GM15510 (cell line): ENCODE data around the gene C1orf141.

ENCODE experiments used
- POLR2A ChIP-seq: IDR thresholded peaks from 3 replicates; pipeline ENCODE4 v1.6.1; 2011; ENCODE audit warnings: borderline replicate concordance; ENCODE audit not compliant: insufficient read length; ENCODE audit errors: extremely low read depth

The C1orf141 gene

DNA sequence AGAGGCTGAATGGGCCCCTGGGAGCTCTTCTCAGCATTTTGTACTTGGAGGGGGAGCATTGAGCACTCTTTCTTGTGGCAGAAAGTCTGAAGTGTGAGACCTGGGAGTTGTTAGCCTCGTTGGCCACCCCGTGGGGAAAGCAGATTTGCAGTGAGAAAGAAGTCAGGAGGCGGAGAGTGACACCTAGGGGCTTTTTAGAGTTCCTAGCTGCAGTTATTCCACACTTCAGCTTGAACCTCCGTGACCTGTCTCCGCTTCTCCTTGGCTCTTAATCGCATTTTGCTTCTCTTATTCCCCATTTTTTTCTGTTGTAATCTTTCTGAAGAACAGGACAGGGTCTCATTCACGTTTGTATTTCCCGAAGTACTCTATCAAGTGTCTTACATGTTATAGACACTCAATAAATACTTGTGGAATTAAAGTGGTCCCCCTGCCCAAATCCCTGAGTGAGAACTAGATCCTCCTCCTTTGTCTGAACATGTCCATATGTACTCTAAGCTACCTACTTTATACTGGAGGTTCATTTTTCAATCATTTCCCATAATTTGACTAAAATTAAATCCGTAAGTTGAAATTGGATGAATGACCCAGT lies 14.5 kb upstream of the C1orf141 start:
- TF ChIP-seq POLR2A: no peak

DNA sequence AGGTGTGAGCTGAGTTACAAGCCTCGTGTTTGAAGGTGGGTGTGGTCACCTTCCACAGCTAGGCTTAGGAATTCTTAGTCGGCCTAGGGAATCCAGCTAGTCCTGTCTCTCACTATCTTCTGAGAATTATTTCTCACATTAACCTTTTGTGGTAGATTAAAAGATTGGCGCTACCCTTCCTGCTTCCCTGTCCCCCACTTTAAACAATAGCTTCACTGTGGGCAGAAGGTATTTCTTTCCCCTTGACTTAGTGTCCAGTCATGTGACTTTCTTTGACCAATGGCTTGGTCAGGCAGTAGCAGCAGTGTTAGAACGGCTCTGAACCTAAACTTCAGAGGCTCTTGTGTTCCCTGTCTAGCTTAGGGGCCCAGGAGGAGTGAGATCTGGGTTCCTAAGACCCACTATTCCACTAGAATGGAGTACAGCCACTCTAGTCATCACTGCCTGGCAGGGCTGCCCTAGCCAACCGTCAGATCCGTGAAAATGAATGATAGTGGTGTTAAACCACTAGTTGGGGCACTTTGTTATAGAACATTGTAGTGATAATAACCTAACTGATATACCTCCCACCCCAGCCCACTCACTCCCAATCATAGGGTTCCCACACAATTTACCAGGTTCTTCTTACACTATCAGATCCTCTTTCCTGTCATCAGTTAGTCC lies 13.9 kb upstream of the C1orf141 start:
- no peak for TF ChIP-seq POLR2A

DNA sequence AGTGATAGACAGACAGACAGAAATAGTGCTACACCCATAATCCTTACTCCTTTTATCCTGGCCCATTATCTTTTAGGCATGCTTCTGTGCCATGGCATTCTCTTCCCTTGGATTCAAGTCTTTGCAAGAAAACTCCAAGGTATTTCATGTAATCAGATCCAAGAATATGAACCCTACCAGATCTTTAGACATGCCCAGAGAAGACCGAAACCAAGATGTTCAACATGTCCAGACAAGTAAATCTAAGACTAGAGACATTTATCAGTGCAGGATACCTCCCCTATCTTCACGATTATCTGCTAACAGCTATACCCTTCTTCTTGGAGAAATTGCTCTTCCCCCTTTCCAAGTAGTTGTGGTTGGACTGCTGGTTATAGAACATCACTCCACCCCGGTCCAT lies 11.8 kb upstream of the C1orf141 start:
- TF ChIP-seq POLR2A: no peak

DNA sequence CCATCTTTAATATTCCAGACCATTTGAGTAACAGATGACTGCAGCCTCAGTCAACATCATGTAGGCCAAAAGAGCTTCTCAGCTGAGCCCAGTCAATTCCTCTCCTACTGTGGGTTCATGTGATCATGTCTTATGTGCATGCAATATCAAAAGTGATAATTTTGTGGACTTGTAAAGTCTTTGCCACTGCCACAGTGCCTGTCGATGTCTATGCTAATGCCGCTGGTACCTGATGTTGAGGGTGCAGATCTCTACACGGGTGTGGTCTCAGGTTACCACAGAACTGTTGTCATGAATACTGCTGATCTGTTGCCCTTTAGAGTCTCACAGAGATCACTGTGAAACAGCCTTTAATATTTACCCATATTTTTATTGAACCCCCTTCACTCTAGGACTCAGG lies 11.3 kb upstream of the C1orf141 start:
- TF ChIP-seq POLR2A: no peak

DNA sequence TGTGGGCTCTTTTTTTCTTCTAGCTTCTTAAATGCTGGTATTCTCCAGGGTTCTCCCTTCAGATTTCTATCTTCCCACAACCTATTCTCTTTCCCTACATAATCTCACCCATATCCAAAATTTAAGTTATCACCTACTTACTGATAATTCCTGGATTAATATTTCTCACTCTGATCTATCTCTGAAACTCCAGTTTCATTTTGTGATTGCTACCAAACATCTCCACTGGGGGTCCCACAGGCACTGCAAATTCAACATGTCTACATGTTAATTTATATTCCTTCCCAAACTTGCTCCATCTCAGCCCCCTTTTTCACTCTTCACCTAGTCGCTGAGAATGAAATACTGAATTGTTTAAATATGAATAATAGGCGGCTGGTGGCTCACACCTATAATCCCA lies 9.9 kb upstream of the C1orf141 start:
- TF ChIP-seq POLR2A: no peak

DNA sequence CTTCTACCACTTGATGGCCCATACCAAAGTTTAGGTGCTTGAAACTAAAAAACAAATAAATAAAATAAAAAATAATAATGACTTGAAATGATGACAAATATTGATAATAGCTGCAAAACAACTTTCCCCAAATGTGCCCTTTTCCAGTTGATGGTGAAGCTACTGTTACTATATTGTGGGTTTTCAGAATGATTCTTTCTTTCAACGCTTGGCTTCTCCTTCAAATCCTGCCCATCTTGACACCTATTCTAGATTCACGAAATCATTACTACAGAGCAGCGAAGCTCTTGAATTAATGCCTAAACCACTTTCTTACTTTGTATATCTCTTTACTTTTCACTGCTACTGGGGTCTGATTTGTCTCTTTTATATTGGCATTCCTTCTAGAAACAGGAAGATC lies 9.2 kb upstream of the C1orf141 start:
- TF ChIP-seq POLR2A: no peak

DNA sequence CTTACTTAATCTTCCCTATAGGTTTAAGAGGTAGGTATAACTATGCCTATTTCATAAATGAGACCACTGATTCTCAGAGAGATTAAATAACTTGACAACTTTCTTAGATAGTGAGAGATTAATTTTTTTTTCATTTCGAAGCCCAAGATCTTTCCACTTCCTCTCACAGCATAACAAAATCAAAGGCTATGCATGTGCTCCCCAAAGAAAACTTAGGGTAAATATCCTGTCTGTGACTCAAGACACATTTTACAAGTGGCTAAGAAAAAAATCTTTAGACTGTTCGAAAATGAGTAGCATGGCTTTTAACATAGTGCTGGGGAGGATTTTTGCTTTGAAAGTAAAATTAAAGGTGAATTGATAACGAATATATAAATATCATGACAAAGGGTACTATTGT lies 8.2 kb upstream of the C1orf141 start:
- no peak for TF ChIP-seq POLR2A

DNA sequence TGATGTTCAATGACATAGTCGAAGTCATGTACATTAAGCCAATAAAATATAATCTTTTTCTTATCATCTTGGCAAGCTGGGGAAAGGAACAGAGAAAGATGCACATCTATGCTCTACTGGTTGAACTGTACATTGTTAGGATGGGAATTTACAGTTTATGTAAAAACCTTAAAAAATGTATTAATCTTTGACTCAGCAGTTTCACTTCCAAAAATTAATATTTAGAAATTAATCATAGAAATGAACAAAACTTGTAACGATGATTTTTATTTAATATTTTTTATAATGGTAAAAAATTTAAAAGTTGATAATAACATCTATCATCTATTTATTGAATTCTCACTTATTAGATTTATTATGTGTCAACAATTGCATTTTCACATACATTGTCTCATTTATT lies 5.7 kb upstream of the C1orf141 start:
- TF ChIP-seq POLR2A: no peak

DNA sequence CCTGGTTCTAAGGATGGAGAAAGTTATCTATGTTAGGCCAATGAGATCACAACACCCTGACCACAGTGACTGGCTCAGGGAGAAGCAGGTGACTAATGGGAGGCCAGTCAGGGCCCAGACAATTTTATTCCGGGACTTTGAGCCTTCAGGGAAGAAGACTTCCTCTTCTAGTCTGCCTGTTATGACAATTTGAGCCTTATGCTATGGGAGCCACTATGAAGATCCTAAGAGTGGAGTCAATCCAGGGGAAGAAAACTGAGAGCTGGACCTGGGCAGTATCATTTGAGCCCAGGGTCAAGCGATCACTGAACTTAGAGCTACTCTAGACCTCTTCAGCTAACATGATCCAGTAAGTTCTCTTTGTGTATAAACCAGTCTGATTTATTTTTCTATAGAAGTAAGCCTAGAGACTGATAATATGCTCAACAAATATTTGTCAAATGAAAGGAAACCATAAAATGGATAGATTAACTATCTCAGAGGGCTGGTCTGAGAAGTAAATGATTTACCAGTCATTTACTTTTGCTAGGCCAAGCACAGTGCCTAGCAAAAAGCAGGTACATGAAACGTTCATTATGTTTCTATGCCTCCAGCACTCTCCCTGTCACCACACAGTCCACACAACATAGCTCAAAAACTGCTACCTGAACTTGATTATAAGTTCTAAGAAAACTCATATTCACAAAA lies 4.2 kb upstream of the C1orf141 start:
- TF ChIP-seq POLR2A: no peak

DNA sequence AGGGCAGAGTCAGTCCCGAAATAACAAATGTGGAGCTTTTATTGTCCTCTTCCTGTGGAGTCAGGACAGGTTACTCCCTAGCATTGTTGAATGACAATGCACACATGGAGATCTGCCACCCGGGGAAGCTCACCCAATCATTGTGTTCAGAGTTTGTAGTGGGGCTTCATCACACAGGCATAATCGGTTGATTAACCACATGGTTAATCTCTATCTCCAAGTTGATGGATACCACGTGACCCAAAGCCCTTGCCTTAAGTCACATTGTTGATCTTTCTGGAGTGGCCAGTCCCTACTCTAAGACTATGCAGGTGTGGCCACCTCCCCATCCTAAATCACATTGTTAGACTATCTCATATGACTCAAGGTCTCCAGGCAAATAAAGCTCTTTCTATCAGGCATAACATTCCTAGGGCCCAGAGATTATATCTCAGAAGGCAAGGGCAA lies 2.6 kb upstream of the C1orf141 start:
- no peak for TF ChIP-seq POLR2A

DNA sequence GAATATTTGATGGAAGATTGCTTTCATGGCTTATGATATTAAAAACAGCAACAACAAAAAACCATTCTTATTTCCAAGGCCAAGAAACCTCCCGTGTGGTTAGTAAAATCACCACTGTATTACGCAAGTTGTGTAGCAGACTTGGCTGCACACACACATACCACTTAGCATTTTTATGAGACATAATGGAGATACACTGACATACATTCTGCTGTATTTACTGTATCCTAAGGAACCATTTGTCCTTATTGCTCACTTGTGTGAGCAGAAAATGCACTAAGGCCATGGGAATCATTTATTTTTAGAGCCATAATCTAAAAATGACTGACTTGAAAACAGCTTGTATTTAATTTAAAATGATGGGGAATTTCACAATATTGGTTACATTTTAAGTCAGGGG lies 584 bp upstream of the C1orf141 start:
- TF ChIP-seq POLR2A: no peak

DNA sequence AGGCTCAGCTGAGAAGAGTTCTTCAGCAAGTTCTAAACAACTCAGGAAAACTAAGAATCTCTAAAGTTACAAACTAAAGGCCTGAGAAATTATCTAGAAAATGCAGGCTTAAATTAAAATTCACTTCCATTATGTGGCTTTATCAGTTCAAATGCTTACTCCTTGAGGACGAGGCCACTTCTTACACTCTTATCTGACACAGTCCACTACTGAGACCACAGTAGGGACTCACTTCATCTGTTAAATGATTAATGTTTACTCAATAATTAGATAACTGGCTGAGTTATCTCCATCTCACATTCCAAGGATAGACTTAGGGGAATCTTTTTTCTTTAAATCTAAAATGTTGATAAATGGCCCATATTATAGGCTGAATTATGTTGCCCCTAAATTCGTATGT lies 1.6 kb downstream of the C1orf141 start:
- no peak for TF ChIP-seq POLR2A

DNA sequence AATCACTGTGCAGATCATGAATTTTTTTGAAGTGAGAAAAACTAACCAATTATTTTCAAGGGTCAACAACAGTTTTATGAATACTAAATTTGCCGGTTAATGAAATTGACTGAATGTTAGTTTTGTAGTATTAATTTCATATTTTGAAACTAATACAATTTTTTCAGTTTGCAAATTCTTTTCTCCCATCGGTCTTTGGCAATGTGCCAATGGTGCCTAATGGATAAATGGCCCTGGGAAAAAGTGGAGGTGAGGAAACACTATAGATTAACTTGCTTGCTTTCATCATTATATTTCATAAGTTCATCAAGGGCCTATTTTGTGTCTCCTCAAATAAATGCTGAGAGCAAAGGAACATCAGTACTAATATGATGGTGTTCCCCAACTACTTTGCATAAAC lies 4.1 kb downstream of the C1orf141 start:
- TF ChIP-seq POLR2A: no peak

DNA sequence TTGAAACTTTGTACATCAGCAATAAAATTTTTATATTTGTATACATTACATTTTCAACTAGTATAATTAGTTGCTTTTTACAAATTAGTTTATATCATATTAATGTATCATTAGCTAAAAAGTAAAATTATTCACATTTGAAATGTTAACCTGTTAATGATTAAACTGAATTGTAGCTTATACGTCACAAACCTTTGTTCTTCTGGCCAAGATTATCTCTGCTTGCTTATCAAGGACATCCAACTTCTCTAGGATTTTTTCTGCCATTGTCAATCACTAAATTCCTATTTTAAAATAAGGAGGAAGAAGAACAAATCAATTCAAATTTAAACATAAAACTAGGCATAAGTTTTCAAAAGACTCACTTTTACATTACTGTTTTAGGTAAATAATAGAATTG lies 7.8 kb downstream of the C1orf141 start:
- no peak for TF ChIP-seq POLR2A

DNA sequence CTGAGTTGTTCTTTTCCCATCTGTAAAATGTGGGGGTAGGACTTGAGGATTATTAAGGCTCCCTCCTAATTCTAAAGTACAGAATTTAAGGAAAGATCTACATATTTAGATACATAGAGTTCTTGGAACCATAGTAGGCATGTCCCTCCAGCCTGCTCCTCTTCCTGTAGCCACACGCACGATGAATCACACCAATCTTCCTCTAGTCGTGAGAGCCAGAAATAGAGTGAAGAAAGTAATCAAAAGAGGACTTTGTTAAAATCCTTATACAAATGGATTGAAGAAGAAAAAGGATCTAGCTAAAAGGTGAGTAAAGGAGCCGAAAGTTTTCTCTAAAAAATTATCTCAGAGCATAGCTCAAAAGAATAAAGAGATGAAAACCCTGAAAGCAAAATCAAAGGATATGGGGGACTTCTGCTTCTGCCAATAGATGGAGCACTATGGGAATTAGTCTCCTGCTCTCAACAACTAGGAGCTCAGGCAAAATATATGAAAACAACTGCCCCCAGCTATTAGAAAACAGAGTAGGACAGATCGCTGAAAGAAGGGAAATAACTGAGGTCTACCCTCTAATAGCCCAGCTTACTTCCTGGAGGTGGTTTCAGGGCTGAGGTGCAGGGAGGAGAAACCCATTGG lies 8.5 kb downstream of the C1orf141 start:
- TF ChIP-seq POLR2A: no peak
